K562 (cell line): ENCODE results near the gene TBX19. TPM values are rescaled to one million over a fixed set of nuclear protein-coding genes. Genes with fewer than 3 reads are reported as not detected.
A peak's percentile ranks its signal among the peaks of the same experiment; 100 is the strongest.

Experiments used
- COPS2 ChIP-seq: fragments of 450-650 bp; conservative IDR thresholded peaks from 2 replicates; pipeline ENCODE4 v1.6.1; 2016; ENCODE audit warnings: mild to moderate bottlenecking, moderate library complexity
- CXXC5 ChIP-seq: fragments of 250-450 bp; sonication (Bioruptor Pico); IDR thresholded peaks from 2 replicates; pipeline ENCODE4 v1.8.0; 2022; ENCODE audit warnings: inconsistent platforms, mild to moderate bottlenecking, moderate library complexity
- GATA2 ChIP-seq: sonication (generic); formaldehyde crosslinking; IDR thresholded peaks from 2 replicates; pipeline ENCODE4 v1.4.0; 2020; ENCODE audit warnings: mild to moderate bottlenecking, missing genetic modification reagents
- GTF2A2 ChIP-seq: IDR thresholded peaks from 2 replicates; pipeline ENCODE4 v1.6.1; 2016; ENCODE audit warnings: mild to moderate bottlenecking, missing genetic modification characterization, missing compliant biosample characterization
- JUND ChIP-seq, 2 experiments: IDR thresholded peaks; 2 replicates in 1 of 2; 3 replicates in 1 of 2; pipeline ENCODE4 v1.6.1; 2011; ENCODE audit warnings: borderline replicate concordance in 2 of 2, low read depth in 2 of 2, low read length in 2 of 2, improper control_type of control experiment in 1 of 2, missing biosample characterization in 1 of 2, missing genetic modification characterization in 1 of 2, missing genetic modification reagents in 1 of 2
- LEF1 ChIP-seq: fragments of 450-650 bp; IDR thresholded peaks from 2 replicates; pipeline ENCODE4 v1.6.1; 2016; ENCODE audit warnings: mild to moderate bottlenecking
- MCM7 ChIP-seq, 2 experiments: fragments of 450-650 bp; IDR thresholded peaks; 2 replicates each; pipeline ENCODE4 v1.6.1; 2016 to 2018
- MIER1 ChIP-seq: fragments of 450-650 bp; IDR thresholded peaks from 2 replicates; pipeline ENCODE4 v1.6.1; 2016; ENCODE audit warnings: antibody characterized with exemption, mild to moderate bottlenecking, low read depth
- NEUROD1 ChIP-seq: fragments of 150-350 bp; IDR thresholded peaks from 2 replicates; pipeline ENCODE4 v1.6.1; 2014; ENCODE audit warnings: borderline replicate concordance, low read length, low read depth; ENCODE audit not compliant: partially characterized antibody
- NR2F6 ChIP-seq: fragments of 450-650 bp; formaldehyde crosslinking; IDR thresholded peaks from 2 replicates; pipeline ENCODE4 v1.4.0; 2020; ENCODE audit warnings: mild to moderate bottlenecking
- RBM22 ChIP-seq: fragments of 200-400 bp; formaldehyde crosslinking; IDR thresholded peaks from 2 replicates; pipeline ENCODE4 v1.6.1; 2018; ENCODE audit warnings: low read length, low read depth; ENCODE audit not compliant: poor library complexity, severe bottlenecking
- RREB1 ChIP-seq: fragments of 250-450 bp; sonication (Bioruptor Pico); IDR thresholded peaks from 2 replicates; pipeline ENCODE4 v1.4.0; 2020
- SNIP1 ChIP-seq: fragments of 450-650 bp; IDR thresholded peaks from 2 replicates; pipeline ENCODE4 v1.7.1; 2017; ENCODE audit warnings: low read depth, mild to moderate bottlenecking
- SP1 ChIP-seq: sonication (generic); formaldehyde crosslinking; IDR thresholded peaks from 2 replicates; pipeline ENCODE4 v1.8.1; 2022; ENCODE audit warnings: mild to moderate bottlenecking, missing genetic modification reagents
- ZBTB34 ChIP-seq: fragments of 250-450 bp; sonication (Bioruptor Pico); IDR thresholded peaks from 2 replicates; pipeline ENCODE4 v1.8.0; 2021; ENCODE audit warnings: mild to moderate bottlenecking, moderate library complexity
- ZBTB7A ChIP-seq: IDR thresholded peaks from 2 replicates; pipeline ENCODE4 v1.6.1; 2011; ENCODE audit warnings: low read depth, mild to moderate bottlenecking, low read length, moderate library complexity, borderline replicate concordance; ENCODE audit not compliant: control insufficient read depth
- ZNF253 ChIP-seq: fragments of 250-450 bp; sonication (Bioruptor Pico); conservative IDR thresholded peaks from 2 replicates; pipeline ENCODE4 v1.6.1; 2021; ENCODE audit warnings: mild to moderate bottlenecking
- ZNF274 ChIP-seq: IDR thresholded peaks from 2 replicates; pipeline ENCODE4 v1.6.1; 2011; ENCODE audit warnings: low read depth, mild to moderate bottlenecking, low read length, moderate library complexity, borderline replicate concordance
- polyA plus RNA-seq, 8 experiments: library from polyadenylated mRNA; depleted of rRNA in 4 of 8; stranded (reverse) in 5 of 8; unstranded in 3 of 8; fragments of >200 nt; fragmentation: Nextera tagmentation in 2 of 8; fragmentation: Illumina TruSeq in 1 of 8; extraction: Ambion mirVana in 2 of 8; extraction: Trizol in 1 of 8; gene quantifications; 2 replicates each; pipeline versions ENCODE4 v1.2.1 to v1.2.3, GENCODE V29; 2011 to 2014; ENCODE audit warnings: inconsistent platforms in 1 of 8, missing spikeins in 1 of 8
- total RNA-seq, 7 experiments: library from RNA; depleted of rRNA in 6 of 7; stranded (reverse); fragments of >200 nt in 6 of 7; fragmentation: Illumina TruSeq in 2 of 7; extraction: Trizol in 2 of 7; gene quantifications; 2 replicates each; pipeline versions ENCODE4 v1.2.1 to v1.2.3, GENCODE V29; 2011 to 2021; ENCODE audit warnings: low replicate concordance in 1 of 7
- TF ChIP-seq, protein P1 (sequence below): fragments of 450-650 bp; IDR thresholded peaks from 2 replicates; pipeline ENCODE4 v1.6.1; 2016
- TF ChIP-seq, protein P2 (sequence below): sonication (generic); formaldehyde crosslinking; IDR thresholded peaks from 2 replicates; pipeline ENCODE4 v1.9.0; 2022; ENCODE audit warnings: mild to moderate bottlenecking, missing genetic modification reagents

The TBX19 gene
- total and polyA plus RNA-seq, 9 of the 15 experiments (the other 6 are each of a cell fraction or from before 2014, with no cell fraction given), result 0.32 to 3.1 (median 0.95) TPM

GRCh38 chr1:168281603-168282325, 1.1 kb downstream of the TBX19 start (continued):
- TF ChIP-seq GTF2A2 (tag) (no peak), RREB1 (CRISPR knock-in tag) (no peak), MIER1 (no peak), MCM7 (IDR thresholded peaks at IDR 0.05) (no peak), ZBTB7A (no peak), LEF1 (no peak; the same call in 1 of the 2 replicates), RBM22 (no peak), SNIP1 (no peak), JUND (IDR thresholded peaks at IDR 0.05; ENCODE audit: borderline replicate concordance, low read depth, low read length) (peak; percentile 62; the same call in 1 of the 2 replicates), JUND (tag; IDR thresholded peaks at IDR 0.05; ENCODE audit: borderline replicate concordance, low read depth, low read length) (peak; percentile 53; the same call in 2 of the 3 replicates), ZBTB34 (CRISPR knock-in tag) (no peak), SP1 (CRISPR knock-in tag) (no peak), COPS2 (no peak), NR2F6 (CRISPR knock-in tag) (no peak), CXXC5 (CRISPR knock-in tag) (peak; percentile 78), ZNF253 (CRISPR knock-in tag) (no peak), GATA2 (CRISPR knock-in tag) (peak; percentile 97), ZNF274 (no peak), NEUROD1 (peak; percentile 39)
- TF ChIP-seq, protein P1, sequence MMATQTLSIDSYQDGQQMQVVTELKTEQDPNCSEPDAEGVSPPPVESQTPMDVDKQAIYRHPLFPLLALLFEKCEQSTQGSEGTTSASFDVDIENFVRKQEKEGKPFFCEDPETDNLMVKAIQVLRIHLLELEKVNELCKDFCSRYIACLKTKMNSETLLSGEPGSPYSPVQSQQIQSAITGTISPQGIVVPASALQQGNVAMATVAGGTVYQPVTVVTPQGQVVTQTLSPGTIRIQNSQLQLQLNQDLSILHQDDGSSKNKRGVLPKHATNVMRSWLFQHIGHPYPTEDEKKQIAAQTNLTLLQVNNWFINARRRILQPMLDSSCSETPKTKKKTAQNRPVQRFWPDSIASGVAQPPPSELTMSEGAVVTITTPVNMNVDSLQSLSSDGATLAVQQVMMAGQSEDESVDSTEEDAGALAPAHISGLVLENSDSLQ, result no peak
- TF ChIP-seq, protein P2, sequence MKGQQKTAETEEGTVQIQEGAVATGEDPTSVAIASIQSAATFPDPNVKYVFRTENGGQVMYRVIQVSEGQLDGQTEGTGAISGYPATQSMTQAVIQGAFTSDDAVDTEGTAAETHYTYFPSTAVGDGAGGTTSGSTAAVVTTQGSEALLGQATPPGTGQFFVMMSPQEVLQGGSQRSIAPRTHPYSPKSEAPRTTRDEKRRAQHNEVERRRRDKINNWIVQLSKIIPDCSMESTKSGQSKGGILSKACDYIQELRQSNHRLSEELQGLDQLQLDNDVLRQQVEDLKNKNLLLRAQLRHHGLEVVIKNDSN, result no peak
